ENCODE measurements around the gene DIAPH1. TPM values are rescaled to one million over a fixed set of nuclear protein-coding genes. Genes with fewer than 3 reads are reported as not detected.
A peak's percentile ranks its signal among the peaks of the same experiment; 100 is the strongest.
"Not testable (repeated sequence)": the region's sequence is repeated elsewhere in the genome, so short reads cannot be mapped to it uniquely, and the experiment has no call there.

Gene DIAPH1
- total and polyA plus RNA-seq, 8 donors, result 48.1 to 137 (median 60.2) TPM

DNA sequence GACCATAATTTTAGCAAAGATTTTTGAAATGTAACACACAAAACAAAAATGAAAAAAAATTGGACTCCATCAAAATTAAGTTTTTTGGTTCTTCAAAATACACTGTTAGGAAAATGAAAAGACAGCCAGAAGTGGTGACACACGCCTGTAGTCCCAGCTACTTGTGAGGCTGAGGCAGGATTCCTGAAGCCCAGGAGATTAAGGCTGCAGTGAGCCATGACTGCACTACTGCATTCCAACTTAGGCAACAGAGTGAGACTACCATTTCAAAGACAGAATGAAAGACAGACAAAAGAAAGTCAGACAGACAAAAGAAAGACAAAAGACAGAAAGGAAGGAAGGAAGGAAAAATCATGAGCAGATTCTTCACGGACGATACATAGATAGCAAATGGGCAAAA lies 7.5 kb downstream of the DIAPH1 start:
- H3K9me3 ChIP-seq, result no peaks in the 10 kb centered on the region
- H3K36me3 ChIP-seq, result peaks cover 0 to 8% of the 10 kb centered on the region in 2 donors
- ATAC-seq (no peak), DNase-seq (no peak)
- TF ChIP-seq, protein P1, sequence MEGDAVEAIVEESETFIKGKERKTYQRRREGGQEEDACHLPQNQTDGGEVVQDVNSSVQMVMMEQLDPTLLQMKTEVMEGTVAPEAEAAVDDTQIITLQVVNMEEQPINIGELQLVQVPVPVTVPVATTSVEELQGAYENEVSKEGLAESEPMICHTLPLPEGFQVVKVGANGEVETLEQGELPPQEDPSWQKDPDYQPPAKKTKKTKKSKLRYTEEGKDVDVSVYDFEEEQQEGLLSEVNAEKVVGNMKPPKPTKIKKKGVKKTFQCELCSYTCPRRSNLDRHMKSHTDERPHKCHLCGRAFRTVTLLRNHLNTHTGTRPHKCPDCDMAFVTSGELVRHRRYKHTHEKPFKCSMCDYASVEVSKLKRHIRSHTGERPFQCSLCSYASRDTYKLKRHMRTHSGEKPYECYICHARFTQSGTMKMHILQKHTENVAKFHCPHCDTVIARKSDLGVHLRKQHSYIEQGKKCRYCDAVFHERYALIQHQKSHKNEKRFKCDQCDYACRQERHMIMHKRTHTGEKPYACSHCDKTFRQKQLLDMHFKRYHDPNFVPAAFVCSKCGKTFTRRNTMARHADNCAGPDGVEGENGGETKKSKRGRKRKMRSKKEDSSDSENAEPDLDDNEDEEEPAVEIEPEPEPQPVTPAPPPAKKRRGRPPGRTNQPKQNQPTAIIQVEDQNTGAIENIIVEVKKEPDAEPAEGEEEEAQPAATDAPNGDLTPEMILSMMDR (IDR thresholded peaks at IDR 0.05), result no peak
- no peaks in the 10 kb centered on the region for H3K27me3 ChIP-seq
- H3K27ac ChIP-seq, result no peak overlapping the region
- intact Hi-C loops (cut with DNase I), result no loop called here
- H3K4me3 ChIP-seq, result no peak overlapping the region
- H3K4me1 ChIP-seq, result peaks cover 0 to 100% of the 10 kb centered on the region in 2 donors

- H3K27ac ChIP-seq, result peak overlapping the region in 1 of 2 donors; percentile 93
- peaks cover under 1 to 100% of the 10 kb centered on the region in 2 donors for H3K4me1 ChIP-seq
- DNase-seq; H3K27me3 ChIP-seq; intact Hi-C loops (cut with DNase I); H3K4me3 ChIP-seq; ATAC-seq; H3K36me3 ChIP-seq; H3K9me3 ChIP-seq: not testable (repeated sequence)
These were observed 8.9 kb downstream of the DIAPH1 start for GRCh38 chr5:141609921-141610320.

GRCh38 chr5:141609044-141609443 lies 9.8 kb downstream of the DIAPH1 start:
- TF ChIP-seq, protein P1 (IDR thresholded peaks at IDR 0.05), result no peak
- no peak for ATAC-seq
- H3K9me3 ChIP-seq, result no peaks in the 10 kb centered on the region
- intact Hi-C loops (cut with DNase I), result no loop called here
- H3K27me3 ChIP-seq, result no peaks in the 10 kb centered on the region
- peaks cover 5 to 100% of the 10 kb centered on the region in 2 donors for H3K4me1 ChIP-seq
- peak overlapping the region in 1 of 2 donors; percentile 93 for H3K27ac ChIP-seq
- DNase-seq, result no peak
- peaks cover 0 to 8% of the 10 kb centered on the region in 2 donors for H3K36me3 ChIP-seq
- no peak overlapping the region for H3K4me3 ChIP-seq

DNA sequence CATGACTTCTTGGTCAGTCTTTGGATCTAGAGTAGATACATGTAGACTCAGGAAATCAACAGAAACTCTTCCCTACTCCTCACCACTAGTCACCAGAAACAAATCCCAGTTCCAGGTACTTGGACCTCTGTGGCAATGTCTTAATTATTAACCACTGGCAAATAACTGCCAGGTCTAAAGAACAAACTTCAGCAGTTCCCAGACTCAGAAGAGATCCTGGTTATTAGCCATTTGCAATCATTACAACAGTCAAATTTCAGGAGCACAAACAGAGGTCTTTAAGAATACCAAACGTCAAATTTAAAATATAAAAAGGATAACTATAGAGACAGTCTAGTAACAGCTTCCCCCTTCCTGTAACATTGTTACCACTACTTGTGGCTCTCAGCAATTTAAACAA lies 10.2 kb downstream of the DIAPH1 start:
- ATAC-seq (peak; percentile 63), DNase-seq (no peak)
- Histone ChIP-seq H3K27me3 (no peaks in the 10 kb centered on the region), H3K36me3 (peaks cover 0 to 8% of the 10 kb centered on the region in 2 donors), H3K4me1 (peaks cover 9 to 100% of the 10 kb centered on the region in 2 donors), H3K27ac (peak overlapping the region; percentile 34 to 93), H3K4me3 (no peak overlapping the region), H3K9me3 (no peaks in the 10 kb centered on the region)
- TF ChIP-seq, protein P1 (IDR thresholded peaks at IDR 0.05), result no peak
- intact Hi-C loops (cut with DNase I), result no loop called here

DNA sequence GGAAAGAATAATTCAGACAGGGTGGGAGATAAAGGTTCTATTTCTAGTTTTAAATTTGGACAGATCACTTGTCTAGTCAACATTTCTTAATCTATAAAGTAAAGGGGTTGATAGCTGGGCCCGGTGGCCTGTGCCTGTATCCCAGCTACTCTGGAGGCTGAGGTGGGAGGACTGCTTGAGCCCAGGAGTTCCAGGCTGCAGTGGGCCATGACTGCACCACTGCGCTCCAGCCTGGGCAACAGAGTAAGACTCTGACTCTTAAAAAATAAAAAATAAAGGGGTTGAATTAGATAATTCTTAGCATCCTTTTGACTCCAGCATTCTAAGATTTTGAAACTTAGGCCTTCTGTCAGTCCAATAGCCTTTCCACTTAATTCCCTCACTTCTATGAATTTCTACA lies 10.8 kb downstream of the DIAPH1 start:
- Histone ChIP-seq H3K36me3 (peaks cover 0 to 8% of the 10 kb centered on the region in 2 donors), H3K9me3 (no peaks in the 10 kb centered on the region), H3K4me1 (peaks cover 9 to 100% of the 10 kb centered on the region in 2 donors), H3K27ac (peak overlapping the region; percentile 34 to 93), H3K4me3 (no peak overlapping the region), H3K27me3 (no peaks in the 10 kb centered on the region)
- no peak for ATAC-seq
- TF ChIP-seq, protein P1 (IDR thresholded peaks at IDR 0.05), result no peak
- no peak for DNase-seq
- intact Hi-C loops (cut with DNase I), result no loop called here
